Natural killer cell treated with Interleukin-12 subunit alpha and Interleukin-12 subunit beta and Interleukin-15 and Interleukin-18, amount 100 ng/mL, for 72 hours (primary cell): ENCODE results near the gene VANGL1. TPM values are rescaled to one million over a fixed set of nuclear protein-coding genes. Genes with fewer than 3 reads are reported as not detected.

ENCODE experiments used
- ATAC-seq, 2 donors: fragments of 150-1000 bp; cut with Tn5 transposase in 1 of 2; sonication (Bioruptor Pico), chemical (Tn5 transposase) in 1 of 2; 2 replicates each; pipeline ENCODE4 v1.10.0; 2021
- DNase-seq: peaks from one replicate; pipeline ENCODE4 v3.0.0; 2022; ENCODE audit warnings: low spot score
- H3K27ac Mint-ChIP-seq, 2 donors: 1 replicate in 1 of 2; 2 replicates in 1 of 2; pipeline ENCODE4 v1.8.0; 2022; ENCODE audit warnings: mixed read lengths in 2 of 2, mild to moderate bottlenecking in 1 of 2, moderate library complexity in 1 of 2
- H3K27me3 Mint-ChIP-seq, 2 donors: 1 replicate in 1 of 2; 2 replicates in 1 of 2; pipeline ENCODE4 v1.8.0; 2022; ENCODE audit warnings: mixed read lengths in 2 of 2
- H3K36me3 Mint-ChIP-seq: one replicate; pipeline ENCODE4 v1.8.0; 2022; ENCODE audit warnings: mixed read lengths
- H3K4me1 Mint-ChIP-seq, 2 donors: 1 replicate in 1 of 2; 2 replicates in 1 of 2; pipeline ENCODE4 v1.8.0; 2022; ENCODE audit warnings: low read depth in 2 of 2, mixed read lengths in 2 of 2, mild to moderate bottlenecking in 1 of 2
- H3K4me3 Mint-ChIP-seq: one replicate; pipeline ENCODE4 v1.8.0; 2022; ENCODE audit warnings: mixed read lengths
- H3K9me3 Mint-ChIP-seq: 2 replicates; pipeline ENCODE4 v1.8.0; 2022; ENCODE audit warnings: mixed read lengths
- total RNA-seq, 2 donors: library from RNA; stranded (reverse); gene quantifications; one replicate each; pipeline ENCODE4 v1.2.3, GENCODE V29; 2022

VANGL1 gene
- total RNA-seq, 2 donors from 2014 or later, result 6.5 to 7.3 TPM

DNA sequence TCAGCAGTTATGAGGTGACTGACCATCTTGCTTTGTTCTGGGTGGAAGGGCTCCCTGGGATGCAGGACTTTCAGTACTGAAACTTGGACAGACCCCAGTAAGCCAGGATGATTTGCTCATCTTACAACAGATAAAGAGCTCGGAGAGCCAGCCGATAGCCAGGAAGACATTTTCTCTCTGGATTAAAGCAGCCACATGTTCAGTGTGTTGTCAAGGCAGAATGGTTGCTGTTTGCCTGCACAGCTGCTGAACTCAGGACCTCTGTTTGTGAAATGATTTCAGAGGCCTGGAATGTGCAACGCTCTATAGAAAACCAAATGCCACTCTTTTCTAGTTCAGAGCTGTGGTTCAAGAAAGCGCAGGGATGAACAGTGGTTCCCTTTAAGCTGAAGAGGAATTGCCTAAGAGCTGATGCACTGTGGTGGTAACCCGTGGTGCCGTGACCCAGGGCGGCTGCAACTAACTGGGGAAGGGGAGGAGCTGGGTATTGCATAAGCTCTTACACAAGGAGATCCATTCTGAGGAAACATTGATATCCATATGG is 86.0 kb downstream of the VANGL1 start:
- Mint-ChIP-seq H3K9me3 (no peaks in the 10 kb centered on the region), H3K4me3 (no peak overlapping the region), H3K36me3 (no peaks in the 10 kb centered on the region), H3K4me1 (no peaks in the 10 kb centered on the region), H3K27me3 (peaks cover 17 to 18% of the 10 kb centered on the region in 2 donors), H3K27ac (no peak overlapping the region)
- ATAC-seq (no peak), DNase-seq (no peak)

GRCh38 chr1:115728341-115728740 is 86.6 kb downstream of the VANGL1 start:
- no peaks in the 10 kb centered on the region for H3K9me3 Mint-ChIP-seq
- ATAC-seq, result no peak
- no peak overlapping the region for H3K27ac Mint-ChIP-seq
- H3K4me1 Mint-ChIP-seq, result no peaks in the 10 kb centered on the region
- H3K27me3 Mint-ChIP-seq, result peaks cover 18 to 22% of the 10 kb centered on the region in 2 donors
- no peak for DNase-seq
- no peak overlapping the region for H3K4me3 Mint-ChIP-seq
- H3K36me3 Mint-ChIP-seq, result no peaks in the 10 kb centered on the region

GRCh38 chr1:115729756-115730155 is 88.0 kb downstream of the VANGL1 start:
- no peaks in the 10 kb centered on the region for H3K9me3 Mint-ChIP-seq
- no peak for ATAC-seq
- no peak overlapping the region for H3K27ac Mint-ChIP-seq
- H3K27me3 Mint-ChIP-seq, result peaks cover 28 to 33% of the 10 kb centered on the region in 2 donors
- no peak for DNase-seq
- H3K4me3 Mint-ChIP-seq, result no peak overlapping the region
- H3K36me3 Mint-ChIP-seq, result no peaks in the 10 kb centered on the region
- H3K4me1 Mint-ChIP-seq, result no peaks in the 10 kb centered on the region

GRCh38 chr1:115732316-115732715 is 90.5 kb downstream of the VANGL1 start:
- H3K27me3 Mint-ChIP-seq, result peaks cover 30 to 33% of the 10 kb centered on the region in 2 donors
- DNase-seq (no peak), ATAC-seq (no peak)
- no peaks in the 10 kb centered on the region for H3K36me3 Mint-ChIP-seq
- no peaks in the 10 kb centered on the region for H3K9me3 Mint-ChIP-seq
- H3K27ac Mint-ChIP-seq, result no peak overlapping the region
- no peaks in the 10 kb centered on the region for H3K4me1 Mint-ChIP-seq
- H3K4me3 Mint-ChIP-seq, result no peak overlapping the region

DNA sequence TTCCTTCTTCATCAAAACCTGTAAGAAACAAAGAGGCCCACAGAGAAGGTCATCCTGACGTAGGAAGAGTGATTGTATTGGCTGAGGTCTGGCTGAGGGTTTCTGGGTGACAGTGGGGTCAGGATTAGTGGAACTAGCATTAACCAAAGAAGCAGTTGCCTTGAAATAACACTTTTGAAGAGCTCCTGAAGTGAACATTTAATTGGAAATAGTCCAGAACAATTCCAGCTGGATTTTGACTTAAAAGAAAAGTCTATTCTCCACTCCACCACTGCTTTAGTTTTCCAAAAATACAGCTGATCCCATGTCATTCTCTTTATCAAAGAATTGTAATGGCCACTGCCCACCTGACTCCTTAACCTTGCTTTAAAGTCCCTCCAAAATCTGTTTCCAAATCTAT is 99.0 kb downstream of the VANGL1 start:
- H3K4me1 Mint-ChIP-seq, result no peaks in the 10 kb centered on the region

DNA sequence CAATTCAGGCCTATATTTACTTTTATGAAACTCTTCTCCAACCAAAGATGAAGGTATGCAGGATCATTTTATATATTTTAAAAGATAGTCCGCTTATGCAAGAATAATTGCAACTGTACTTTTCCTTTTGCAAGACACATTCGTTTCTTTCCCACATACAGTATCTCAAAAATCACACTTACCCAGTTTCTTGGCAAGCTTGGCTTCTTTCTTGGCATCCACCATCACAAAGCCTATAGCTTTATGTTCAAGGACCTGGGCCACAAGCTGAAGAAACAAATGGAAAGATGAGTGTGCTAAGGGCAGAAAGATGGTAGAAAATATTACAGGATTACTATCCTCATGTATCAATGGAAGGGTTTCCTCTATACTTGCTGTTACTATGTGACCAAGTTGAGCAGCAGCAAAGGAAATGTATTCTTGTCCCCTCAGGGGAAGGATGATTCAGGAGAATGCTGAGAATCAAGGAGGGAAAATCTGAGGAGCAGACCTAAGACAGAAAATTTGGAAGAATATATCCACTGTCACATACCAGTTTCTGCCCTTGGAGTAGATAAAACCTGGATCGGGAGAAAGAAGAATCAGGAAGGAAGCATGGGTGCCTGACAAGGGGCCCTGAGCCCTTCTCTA is 103.0 kb downstream of the VANGL1 start:
- DNase-seq (no peak), ATAC-seq (no peak)
- Mint-ChIP-seq H3K4me1 (no peaks in the 10 kb centered on the region), H3K27me3 (peaks cover 27 to 49% of the 10 kb centered on the region in 2 donors), H3K9me3 (no peaks in the 10 kb centered on the region), H3K36me3 (no peaks in the 10 kb centered on the region), H3K27ac (no peak overlapping the region), H3K4me3 (no peak overlapping the region)

More for the DNA sequence above, 99.0 kb downstream of the VANGL1 start:
- no peaks in the 10 kb centered on the region for H3K36me3 Mint-ChIP-seq
- H3K4me3 Mint-ChIP-seq, result no peak overlapping the region
- H3K27me3 Mint-ChIP-seq, result peaks cover 21 to 25% of the 10 kb centered on the region in 2 donors
- no peak overlapping the region for H3K27ac Mint-ChIP-seq
- H3K9me3 Mint-ChIP-seq, result no peaks in the 10 kb centered on the region
- ATAC-seq (no peak), DNase-seq (no peak)

- Mint-ChIP-seq H3K4me3 (no peak overlapping the region), H3K36me3 (no peaks in the 10 kb centered on the region), H3K9me3 (no peaks in the 10 kb centered on the region), H3K4me1 (no peaks in the 10 kb centered on the region), H3K27me3 (peaks cover 26 to 49% of the 10 kb centered on the region in 2 donors), H3K27ac (no peak overlapping the region)
- DNase-seq (no peak), ATAC-seq (no peak)
Observed at GRCh38 chr1:115746021-115746690, 104.4 kb downstream of the VANGL1 start.

Other genes with a start within 250 kb of the VANGL1 start
- not detected for gene CASQ2, start 126.7 kb downstream of the VANGL1 start, total RNA-seq
- not detected for gene NHLH2, start 199.2 kb downstream of the VANGL1 start, total RNA-seq